Measurements from ENCODE around the gene CD209. TPM values are rescaled to one million over a fixed set of nuclear protein-coding genes. Genes with fewer than 3 reads are reported as not detected.

CD209 gene
- total and polyA plus RNA-seq, 9 of the 15 experiments (the other 6 are each of a cell fraction or from before 2014, with no cell fraction given): 0.01 TPM; not detected in 8

- FAIRE-seq: no peak
- Histone ChIP-seq H3K27me3 (ENCODE audit: control insufficient read depth in 2 of 2, insufficient read depth in 2 of 2, low read length in 2 of 2) (peaks cover 3 to 4% of the 10 kb centered on the region in 2 experiments; a peak in 3 of 5 replicates), H3K4me3 (no peak overlapping the region), H3K27ac (ENCODE audit: extremely low read depth, low read depth, low read length) (no peak overlapping the region), H3K36me3 (ENCODE audit: control insufficient read depth, insufficient read depth, low read length) (no peaks in the 10 kb centered on the region), H3K79me2 (ENCODE audit: control insufficient read depth, insufficient read depth, low read length) (no peaks in the 10 kb centered on the region), H3K4me1 (replicated peaks in 1 of 2; ENCODE audit: control insufficient read depth in 2 of 2, insufficient read depth in 2 of 2, low read length in 2 of 2) (peaks cover 9 to 10% of the 10 kb centered on the region in 2 experiments; a peak in 4 of 5 replicates), H3K4me2 (ENCODE audit: insufficient read depth, low read length) (no peak overlapping the region), H4K20me1 (replicated peaks; ENCODE audit: control insufficient read depth, insufficient read depth, low read length) (no peaks in the 10 kb centered on the region), H3K9me3 (replicated peaks; ENCODE audit: control insufficient read depth, insufficient read depth, low read depth, low read length) (no peaks in the 10 kb centered on the region; the same call in 1 of the 2 replicates), H2AFZ (ENCODE audit: low read depth, low read length) (no peak overlapping the region), H3K9me1 (ENCODE audit: control insufficient read depth, insufficient read depth, low read length) (no peaks in the 10 kb centered on the region), H3K9ac (ENCODE audit: insufficient read depth in 1 of 2, low read depth in 2 of 2, low read length in 2 of 2) (no peak overlapping the region)
- peak in 2 of 4 experiments; percentile 24 to 34 for DNase-seq (ENCODE audit: extremely low read depth in 1 of 4, low spot score in 3 of 4)
- ChIA-PET CTCF (ENCODE audit: low intra/inter-chr PET ratio) (no interaction called here), POLR2A (no interaction called here)
- no TSS peak for BruUV-seq (replicated peaks)
- in situ Hi-C loops (cut with MboI): no loop called here
- 10% methylated on average over 8 of the region's 8 CpGs for WGBS (ENCODE audit: insufficient coverage, low coverage, missing lambda C conversion rate)
- intact Hi-C loops (cut with micrococcal nuclease): loop anchor here (10.0 kb wide), 1 partner anchor 431 kb away; no protein-coding TSS in a partner anchor
- ATAC-seq: peak; percentile 55
- TF ChIP-seq ZBTB5 (IDR thresholded peaks at IDR 0.05) (no peak), ZNF583 (CRISPR knock-in tag; IDR thresholded peaks at IDR 0.05) (no peak), TEAD4 (IDR thresholded peaks at IDR 0.05; ENCODE audit: low read length) (peak; percentile 84), TEAD4 (CRISPR knock-in tag; IDR thresholded peaks at IDR 0.05; ENCODE audit: borderline replicate concordance) (no peak), KAT8 (IDR thresholded peaks at IDR 0.05; ENCODE audit: low read depth) (no peak), NFE2 (IDR thresholded peaks at IDR 0.05; ENCODE audit: low read depth) (no peak), SOX6 (IDR thresholded peaks at IDR 0.05) (peak; percentile 28; the same call in 1 of the 2 replicates), CBFA2T3 (IDR thresholded peaks at IDR 0.05) (peak; percentile 88), CTBP1 (IDR thresholded peaks at IDR 0.05; ENCODE audit: borderline replicate concordance) (peak; percentile 64), TRIM24 (IDR thresholded peaks at IDR 0.05) (peak in 1 of 2 experiments; percentile 36; a peak in 2 of 4 replicates), PTBP1 (IDR thresholded peaks at IDR 0.05; ENCODE audit: low read depth, low read length) (no peak), ZNF274 (IDR thresholded peaks at IDR 0.05; ENCODE audit: borderline replicate concordance, low read depth, low read length) (no peak), NRF1 (conservative IDR thresholded peaks at IDR 0.05 in 1 of 2, IDR thresholded peaks at IDR 0.05 in 1 of 2) (peak; percentile 68 to 70), JUNB (CRISPR knock-in tag; conservative IDR thresholded peaks at IDR 0.05) (no peak), STAT5A (IDR thresholded peaks at IDR 0.05; ENCODE audit: borderline replicate concordance, low read length) (peak; percentile 45), RERE (CRISPR knock-in tag; IDR thresholded peaks at IDR 0.05; ENCODE audit: borderline replicate concordance) (no peak), LEF1 (IDR thresholded peaks at IDR 0.05) (no peak), NFIC (IDR thresholded peaks at IDR 0.05) (peak; percentile 57)
Observed at GRCh38 chr19:7795555-7796161, 48.3 kb upstream of the CD209 start.

Data from K562 (cell line).